HFFc6 (cell line): ENCODE measurements around the gene CMSS1. TPM values are rescaled to one million over a fixed set of nuclear protein-coding genes. Genes with fewer than 3 reads are reported as not detected.

Experiments
- DNase-seq: peaks from one replicate; pipeline ENCODE4 v3.0.0-alpha.2; 2018
- H3K27ac Mint-ChIP-seq: 2 replicates; pipeline ENCODE4 v1.8.0; 2020; ENCODE audit warnings: mild to moderate bottlenecking, mixed read lengths
- H3K27me3 Mint-ChIP-seq: 2 replicates; pipeline ENCODE4 v1.8.0; 2021; ENCODE audit warnings: mild to moderate bottlenecking, moderate library complexity, mixed read lengths; ENCODE audit not compliant: insufficient read depth
- H3K36me3 Mint-ChIP-seq: 2 replicates; pipeline ENCODE4 v1.8.0; 2021; ENCODE audit warnings: low read depth, mixed read lengths
- H3K4me1 Mint-ChIP-seq: 2 replicates; pipeline ENCODE4 v1.8.0; 2020; ENCODE audit warnings: low read depth, mixed read lengths
- H3K4me3 Mint-ChIP-seq: 2 replicates; pipeline ENCODE4 v1.8.0; 2020; ENCODE audit warnings: mild to moderate bottlenecking, moderate library complexity, mixed read lengths
- H3K9me3 Mint-ChIP-seq: 2 replicates; pipeline ENCODE4 v1.8.0; 2020; ENCODE audit warnings: mild to moderate bottlenecking, mixed read lengths
- CTCF ChIP-seq: fragments of 200-600 bp; sonication (generic); IDR thresholded peaks from 2 replicates; pipeline ENCODE4 v1.5.0; 2021; ENCODE audit warnings: antibody characterized with exemption, mild to moderate bottlenecking
- total RNA-seq, 6 experiments: library from RNA; stranded (reverse); fragmentation: NEBNext Ultra II Directional; extraction: Animal tissue kit (Norgen Biotek cat#: 25700); gene quantifications; 2 replicates in 1 of 6; 3 replicates in 5 of 6; pipeline ENCODE4 v1.2.3, GENCODE V29; 2021

The CMSS1 gene
- total RNA-seq, 6 experiments from 2014 or later = 27.8 to 47.0 (median 38.1) TPM

GRCh38 chr3:99774467-99774866 lies 43.2 kb upstream of the CMSS1 start:
- TF ChIP-seq CTCF = no peak
- Mint-ChIP-seq H3K36me3 (peaks cover 5% of the 10 kb centered on the region), H3K27me3 (peaks cover 4% of the 10 kb centered on the region; the same call in 1 of the 2 replicates), H3K9me3 (no peaks in the 10 kb centered on the region), H3K27ac (0 out of 2 replicates have a peak overlapping the region, but pooled peaks have one; percentile 17), H3K4me3 (no peak overlapping the region), H3K4me1 (peaks cover 39% of the 10 kb centered on the region)
- DNase-seq = peak; percentile 86

GRCh38 chr3:99776516-99777209 lies 41.0 kb upstream of the CMSS1 start:
- DNase-seq = peak; percentile 80
- H3K4me1 Mint-ChIP-seq = peaks cover 58% of the 10 kb centered on the region
- peak overlapping the region; percentile 30 for H3K4me3 Mint-ChIP-seq
- H3K27ac Mint-ChIP-seq = peak overlapping the region; percentile 51
- H3K27me3 Mint-ChIP-seq = 0 out of 2 replicates have a peak, but pooled peaks cover 1% of the 10 kb centered on the region
- no peaks in the 10 kb centered on the region for H3K9me3 Mint-ChIP-seq
- no peak for TF ChIP-seq CTCF
- peaks cover 12% of the 10 kb centered on the region for H3K36me3 Mint-ChIP-seq

GRCh38 chr3:99777210-99777549 lies 40.5 kb upstream of the CMSS1 start:
- Mint-ChIP-seq H3K27ac (peak overlapping the region; percentile 51), H3K4me1 (peaks cover 63% of the 10 kb centered on the region), H3K4me3 (no peak overlapping the region; the same call in 1 of the 2 replicates), H3K27me3 (0 out of 2 replicates have a peak, but pooled peaks cover 1% of the 10 kb centered on the region), H3K9me3 (no peaks in the 10 kb centered on the region), H3K36me3 (peaks cover 12% of the 10 kb centered on the region)
- DNase-seq = no peak
- no peak for TF ChIP-seq CTCF

- Mint-ChIP-seq H3K4me3 (no peak overlapping the region), H3K27me3 (0 out of 2 replicates have a peak, but pooled peaks cover 1% of the 10 kb centered on the region), H3K27ac (no peak overlapping the region), H3K36me3 (peaks cover 12% of the 10 kb centered on the region), H3K9me3 (no peaks in the 10 kb centered on the region), H3K4me1 (peaks cover 65% of the 10 kb centered on the region)
- no peak for DNase-seq
- no peak for TF ChIP-seq CTCF
Measured at GRCh38 chr3:99777708-99778107, 40.0 kb upstream of the CMSS1 start.

- no peaks in the 10 kb centered on the region for H3K27me3 Mint-ChIP-seq
- DNase-seq = no peak
- no peak for TF ChIP-seq CTCF
- peaks cover 70% of the 10 kb centered on the region for H3K4me1 Mint-ChIP-seq
- H3K36me3 Mint-ChIP-seq = peaks cover 12% of the 10 kb centered on the region; the same call in 1 of the 2 replicates
- peak overlapping the region; percentile 17; the same call in 1 of the 2 replicates for H3K27ac Mint-ChIP-seq
- H3K9me3 Mint-ChIP-seq = no peaks in the 10 kb centered on the region
- H3K4me3 Mint-ChIP-seq = peak overlapping the region; percentile 17; the same call in 1 of the 2 replicates
Measured at GRCh38 chr3:99780749-99781148, 36.9 kb upstream of the CMSS1 start.
